CD4-positive, alpha-beta T cell treated with Interleukin-15 for 1 hour (primary cell): Measurements from ENCODE around the gene TRPM2.

Experiments
- DNase-seq: peaks from one replicate; pipeline ENCODE4 v3.0.0-alpha.2; 2020

The TRPM2 gene

GRCh38 chr21:44353191-44353970 lies at the start of gene TRPM2:
Gene TRPM2, plus strand, starts transcription at chr21:44353621. Its CDS starts 80 bp downstream, at chr21:44353701.
- peak; percentile 38 for DNase-seq

GRCh38 chr21:44304011-44304616 lies 49.3 kb upstream of the TRPM2 start:
- no peak for DNase-seq

- peak; percentile 51 for DNase-seq
Measured at GRCh38 chr21:44304877-44305293, 48.5 kb upstream of the TRPM2 start.

- DNase-seq: no peak
Measured at GRCh38 chr21:44305691-44306090, 47.7 kb upstream of the TRPM2 start.

- no peak for DNase-seq
Measured at GRCh38 chr21:44306936-44307704, 46.3 kb upstream of the TRPM2 start.

GRCh38 chr21:44310628-44311507 lies 42.6 kb upstream of the TRPM2 start:
- DNase-seq: no peak

GRCh38 chr21:44312089-44312488 lies 41.3 kb upstream of the TRPM2 start:
- DNase-seq: no peak

- DNase-seq: no peak
Measured at GRCh38 chr21:44312716-44313115, 40.7 kb upstream of the TRPM2 start.

GRCh38 chr21:44313451-44313850 lies 40.0 kb upstream of the TRPM2 start:
- DNase-seq: no peak

GRCh38 chr21:44314128-44314527 lies 39.3 kb upstream of the TRPM2 start:
- no peak for DNase-seq

- no peak for DNase-seq
Measured at GRCh38 chr21:44314561-44314960, 38.9 kb upstream of the TRPM2 start.

GRCh38 chr21:44315691-44316203 lies 37.7 kb upstream of the TRPM2 start:
- DNase-seq: no peak

- no peak for DNase-seq
Measured at GRCh38 chr21:44316277-44316900, 37.0 kb upstream of the TRPM2 start.

- DNase-seq: no peak
Measured at GRCh38 chr21:44317241-44317782, 36.1 kb upstream of the TRPM2 start.

GRCh38 chr21:44317871-44318270 lies 35.5 kb upstream of the TRPM2 start:
- DNase-seq: no peak

GRCh38 chr21:44318489-44319285 lies 34.7 kb upstream of the TRPM2 start:
- DNase-seq: no peak

GRCh38 chr21:44319407-44320065 lies 33.9 kb upstream of the TRPM2 start:
- DNase-seq: no peak

GRCh38 chr21:44320847-44321246 lies 32.6 kb upstream of the TRPM2 start:
- no peak for DNase-seq

- DNase-seq: no peak
Measured at GRCh38 chr21:44321846-44322450, 31.5 kb upstream of the TRPM2 start.
